ENCODE measurements around the gene PALM. TPM values are rescaled to one million over a fixed set of nuclear protein-coding genes. Genes with fewer than 3 reads are reported as not detected.

Gene PALM
- total RNA-seq, 1 experiment from 2014 or later: 14.4 TPM

DNA sequence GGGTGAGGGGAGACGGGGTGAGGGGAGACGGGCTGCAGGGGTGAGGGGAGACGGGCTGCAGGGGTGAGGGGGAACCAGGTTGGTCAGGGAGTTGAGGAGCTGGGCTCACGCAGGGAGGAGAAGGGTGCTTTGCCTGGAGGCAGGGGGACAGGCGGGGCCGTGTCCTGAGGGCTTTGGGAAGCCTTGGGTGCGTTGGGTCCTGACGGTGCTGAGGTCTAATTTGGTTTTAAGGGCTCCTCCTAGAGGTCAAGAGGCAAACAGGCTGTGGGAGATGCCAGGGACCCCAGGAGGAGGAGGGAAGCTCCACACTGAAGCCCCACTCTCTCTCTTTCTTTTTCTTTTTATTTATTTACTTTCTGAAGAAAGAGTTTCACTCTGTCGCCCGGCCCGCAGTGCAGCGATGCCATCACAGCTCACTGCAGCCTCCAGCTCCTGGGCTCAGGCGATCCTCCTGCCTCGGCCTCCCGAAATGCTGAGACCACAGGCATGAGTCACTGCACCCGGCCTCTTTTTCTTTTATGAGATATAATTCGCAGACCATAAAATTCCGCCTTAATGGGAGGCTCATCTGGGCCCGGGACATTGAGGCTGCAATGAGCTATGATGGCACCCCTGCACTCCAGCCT lies 32.9 kb downstream of the PALM start:
- no peaks in the 10 kb centered on the region for H3K9me3 ChIP-seq (ENCODE audit: control insufficient read depth, insufficient read depth, low read depth, low read length)
- H3K27me3 ChIP-seq (ENCODE audit: control insufficient read depth, insufficient read depth, low read length): no peaks in the 10 kb centered on the region
- ChIA-PET POLR2A (no interaction called here), CTCF (interaction anchor here (0.6 to 1.6 kb wide), 4 partner anchors 72 to 124 kb away, joined by 3 to 8 read pairs (median 5); partner anchors contain the start of gene RNF126)
- TF ChIP-seq, protein P1, sequence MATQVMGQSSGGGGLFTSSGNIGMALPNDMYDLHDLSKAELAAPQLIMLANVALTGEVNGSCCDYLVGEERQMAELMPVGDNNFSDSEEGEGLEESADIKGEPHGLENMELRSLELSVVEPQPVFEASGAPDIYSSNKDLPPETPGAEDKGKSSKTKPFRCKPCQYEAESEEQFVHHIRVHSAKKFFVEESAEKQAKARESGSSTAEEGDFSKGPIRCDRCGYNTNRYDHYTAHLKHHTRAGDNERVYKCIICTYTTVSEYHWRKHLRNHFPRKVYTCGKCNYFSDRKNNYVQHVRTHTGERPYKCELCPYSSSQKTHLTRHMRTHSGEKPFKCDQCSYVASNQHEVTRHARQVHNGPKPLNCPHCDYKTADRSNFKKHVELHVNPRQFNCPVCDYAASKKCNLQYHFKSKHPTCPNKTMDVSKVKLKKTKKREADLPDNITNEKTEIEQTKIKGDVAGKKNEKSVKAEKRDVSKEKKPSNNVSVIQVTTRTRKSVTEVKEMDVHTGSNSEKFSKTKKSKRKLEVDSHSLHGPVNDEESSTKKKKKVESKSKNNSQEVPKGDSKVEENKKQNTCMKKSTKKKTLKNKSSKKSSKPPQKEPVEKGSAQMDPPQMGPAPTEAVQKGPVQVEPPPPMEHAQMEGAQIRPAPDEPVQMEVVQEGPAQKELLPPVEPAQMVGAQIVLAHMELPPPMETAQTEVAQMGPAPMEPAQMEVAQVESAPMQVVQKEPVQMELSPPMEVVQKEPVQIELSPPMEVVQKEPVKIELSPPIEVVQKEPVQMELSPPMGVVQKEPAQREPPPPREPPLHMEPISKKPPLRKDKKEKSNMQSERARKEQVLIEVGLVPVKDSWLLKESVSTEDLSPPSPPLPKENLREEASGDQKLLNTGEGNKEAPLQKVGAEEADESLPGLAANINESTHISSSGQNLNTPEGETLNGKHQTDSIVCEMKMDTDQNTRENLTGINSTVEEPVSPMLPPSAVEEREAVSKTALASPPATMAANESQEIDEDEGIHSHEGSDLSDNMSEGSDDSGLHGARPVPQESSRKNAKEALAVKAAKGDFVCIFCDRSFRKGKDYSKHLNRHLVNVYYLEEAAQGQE (IDR thresholded peaks at IDR 0.05; ENCODE audit: insufficient read depth in 1 of 2, low read depth in 2 of 2, low read length in 1 of 2): no peak
- no peak for TF ChIP-seq SIN3A (IDR thresholded peaks at IDR 0.05; ENCODE audit: borderline replicate concordance, insufficient read depth, low read depth, low read length)
- no peak for TF ChIP-seq TCF7L2 (IDR thresholded peaks at IDR 0.05; ENCODE audit: low read depth, low read length)
- TF ChIP-seq, protein P2, sequence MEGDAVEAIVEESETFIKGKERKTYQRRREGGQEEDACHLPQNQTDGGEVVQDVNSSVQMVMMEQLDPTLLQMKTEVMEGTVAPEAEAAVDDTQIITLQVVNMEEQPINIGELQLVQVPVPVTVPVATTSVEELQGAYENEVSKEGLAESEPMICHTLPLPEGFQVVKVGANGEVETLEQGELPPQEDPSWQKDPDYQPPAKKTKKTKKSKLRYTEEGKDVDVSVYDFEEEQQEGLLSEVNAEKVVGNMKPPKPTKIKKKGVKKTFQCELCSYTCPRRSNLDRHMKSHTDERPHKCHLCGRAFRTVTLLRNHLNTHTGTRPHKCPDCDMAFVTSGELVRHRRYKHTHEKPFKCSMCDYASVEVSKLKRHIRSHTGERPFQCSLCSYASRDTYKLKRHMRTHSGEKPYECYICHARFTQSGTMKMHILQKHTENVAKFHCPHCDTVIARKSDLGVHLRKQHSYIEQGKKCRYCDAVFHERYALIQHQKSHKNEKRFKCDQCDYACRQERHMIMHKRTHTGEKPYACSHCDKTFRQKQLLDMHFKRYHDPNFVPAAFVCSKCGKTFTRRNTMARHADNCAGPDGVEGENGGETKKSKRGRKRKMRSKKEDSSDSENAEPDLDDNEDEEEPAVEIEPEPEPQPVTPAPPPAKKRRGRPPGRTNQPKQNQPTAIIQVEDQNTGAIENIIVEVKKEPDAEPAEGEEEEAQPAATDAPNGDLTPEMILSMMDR (IDR thresholded peaks at IDR 0.05): no peak; the same call in 1 of the 2 replicates
- TF ChIP-seq POLR2AphosphoS5 (IDR thresholded peaks at IDR 0.05; ENCODE audit: low read depth, low read length): no peak
- peak; percentile 74 for ATAC-seq
- H3K27ac ChIP-seq (ENCODE audit: low read length): no peak overlapping the region
- no peaks in the 10 kb centered on the region for H3K4me1 ChIP-seq (ENCODE audit: control insufficient read depth, insufficient read depth, low read length)
- BruUV-seq (replicated peaks): no TSS peak
- no peaks in the 10 kb centered on the region for H3K36me3 ChIP-seq (ENCODE audit: control insufficient read depth, insufficient read depth, low read length)
- intact Hi-C loops (cut with micrococcal nuclease; ENCODE audit: unreplicated experiment) (no loop called here), in situ Hi-C loops (cut with HindIII; ENCODE audit: low pct_unique_long_range_greater_than_20kb, low sequenced_read_pairs) (no loop called here)
- no peak for DNase-seq (ENCODE audit: low read depth, low spot score)
- no peak overlapping the region for H3K4me3 ChIP-seq (ENCODE audit: low read depth in 2 of 2, low read length in 2 of 2)

DNA sequence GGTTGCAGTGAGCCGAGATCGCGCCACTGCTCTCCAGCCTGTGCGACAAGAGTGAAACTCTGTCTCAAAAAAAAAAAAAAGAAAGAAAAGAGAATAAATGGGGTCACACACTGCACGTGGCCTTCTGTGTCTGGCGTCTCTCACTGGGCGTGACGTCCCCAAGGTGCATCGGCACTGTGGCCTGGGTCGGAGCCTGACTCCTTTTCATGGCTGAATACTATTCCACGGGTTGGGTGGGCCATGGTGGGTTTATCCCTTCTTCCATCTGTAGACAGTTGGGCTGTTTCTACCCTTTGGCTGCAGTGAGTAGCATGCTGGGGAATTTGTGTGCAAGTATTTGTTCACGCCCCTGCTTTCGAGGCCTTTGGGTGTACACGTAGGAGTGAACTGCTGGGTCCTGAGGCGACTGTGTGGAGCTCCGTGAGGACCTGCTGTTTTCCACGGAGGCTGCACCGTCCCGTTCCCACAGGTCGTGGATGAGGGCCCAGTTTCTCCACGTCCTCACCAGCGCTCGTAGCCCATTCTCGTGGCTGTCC lies 33.9 kb downstream of the PALM start:
- Histone ChIP-seq H3K27me3 (ENCODE audit: control insufficient read depth, insufficient read depth, low read length) (no peaks in the 10 kb centered on the region), H3K27ac (ENCODE audit: low read length) (no peak overlapping the region), H3K36me3 (ENCODE audit: control insufficient read depth, insufficient read depth, low read length) (no peaks in the 10 kb centered on the region), H3K4me3 (ENCODE audit: low read depth in 2 of 2, low read length in 2 of 2) (no peak overlapping the region), H3K4me1 (ENCODE audit: control insufficient read depth, insufficient read depth, low read length) (no peaks in the 10 kb centered on the region), H3K9me3 (ENCODE audit: control insufficient read depth, insufficient read depth, low read depth, low read length) (no peaks in the 10 kb centered on the region)
- intact Hi-C loops (cut with micrococcal nuclease; ENCODE audit: unreplicated experiment): no loop called here
- POLR2A ChIA-PET: no interaction called here
- DNase-seq (ENCODE audit: low read depth, low spot score) (no peak), ATAC-seq (no peak)
- BruUV-seq (replicated peaks): no TSS peak
- CTCF ChIA-PET: interaction anchor here (0.6 to 1.6 kb wide), 3 partner anchors 42 to 79 kb away, joined by 3 to 8 read pairs (median 6); partner anchors contain the start of gene RNF126
- in situ Hi-C loops (cut with HindIII; ENCODE audit: low pct_unique_long_range_greater_than_20kb, low sequenced_read_pairs): no loop called here
- no peak for TF ChIP-seq POLR2AphosphoS5 (IDR thresholded peaks at IDR 0.05; ENCODE audit: low read depth, low read length)
- TF ChIP-seq, protein P2 (IDR thresholded peaks at IDR 0.05): no peak
- no peak for TF ChIP-seq TCF7L2 (IDR thresholded peaks at IDR 0.05; ENCODE audit: low read depth, low read length)
- TF ChIP-seq SIN3A (IDR thresholded peaks at IDR 0.05; ENCODE audit: borderline replicate concordance, insufficient read depth, low read depth, low read length): no peak
- TF ChIP-seq, protein P1 (IDR thresholded peaks at IDR 0.05; ENCODE audit: insufficient read depth in 1 of 2, low read depth in 2 of 2, low read length in 1 of 2): no peak
